H1 (cell line): ENCODE measurements around the gene SOCS3. TPM values are rescaled to one million over a fixed set of nuclear protein-coding genes. Genes with fewer than 3 reads are reported as not detected.

Experiments
- polyA plus RNA-seq, 7 experiments: library from polyadenylated mRNA; depleted of rRNA in 3 of 7; stranded (reverse) in 5 of 7; unstranded in 2 of 7; fragments of >200 nt in 5 of 7; fragments of 200-250 nt in 2 of 7; gene quantifications; 1 replicate in 5 of 7; 2 replicates in 1 of 7; 4 replicates in 1 of 7; pipeline versions ENCODE4 v1.2.1 to v1.2.3, GENCODE V29; 2011 to 2013; ENCODE audit warnings: missing spikeins in 2 of 7, mixed read lengths in 2 of 7
- total RNA-seq: library from RNA; stranded (reverse); fragmentation: NEBNext Ultra II Directional; extraction: Animal tissue kit (Norgen Biotek cat#: 25700); gene quantifications from 2 replicates; pipeline ENCODE4 v1.2.1, GENCODE V29; 2021
- TF ChIP-seq, protein P1 (sequence below): fragments of 300-600 bp; sonication (generic); IDR thresholded peaks from 2 replicates; pipeline ENCODE4 v1.7.1; 2012; ENCODE audit warnings: low read length, moderate library complexity, mild to moderate bottlenecking, inconsistent platforms; ENCODE audit not compliant: insufficient replicate concordance

SOCS3 gene
- total and polyA plus RNA-seq, 2 of the 8 experiments (the other 6 are each of a cell fraction or from before 2014, with no cell fraction given): 10.1 to 47.9 TPM

DNA sequence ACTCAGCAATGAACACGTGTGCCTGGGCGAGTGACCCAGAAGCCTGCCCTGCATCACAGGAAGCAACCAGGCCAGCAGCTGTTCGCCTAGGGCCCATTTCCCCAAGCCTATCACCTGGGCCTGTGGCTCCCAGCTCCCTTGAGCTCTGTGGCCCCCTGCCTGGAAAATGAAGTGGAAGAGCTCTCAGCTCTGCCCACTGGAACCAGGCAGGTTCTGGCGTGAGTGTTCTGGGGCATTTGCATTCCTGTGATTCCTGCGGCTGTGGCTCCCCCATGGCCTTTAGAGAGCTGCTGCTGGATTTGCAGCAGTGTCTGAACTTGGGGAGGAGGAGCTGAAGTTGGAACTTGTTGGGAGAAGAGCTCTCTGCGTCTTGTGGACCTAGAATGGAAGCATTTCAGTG, 41.4 kb upstream of the SOCS3 start (continued):
- TF ChIP-seq, protein P1, sequence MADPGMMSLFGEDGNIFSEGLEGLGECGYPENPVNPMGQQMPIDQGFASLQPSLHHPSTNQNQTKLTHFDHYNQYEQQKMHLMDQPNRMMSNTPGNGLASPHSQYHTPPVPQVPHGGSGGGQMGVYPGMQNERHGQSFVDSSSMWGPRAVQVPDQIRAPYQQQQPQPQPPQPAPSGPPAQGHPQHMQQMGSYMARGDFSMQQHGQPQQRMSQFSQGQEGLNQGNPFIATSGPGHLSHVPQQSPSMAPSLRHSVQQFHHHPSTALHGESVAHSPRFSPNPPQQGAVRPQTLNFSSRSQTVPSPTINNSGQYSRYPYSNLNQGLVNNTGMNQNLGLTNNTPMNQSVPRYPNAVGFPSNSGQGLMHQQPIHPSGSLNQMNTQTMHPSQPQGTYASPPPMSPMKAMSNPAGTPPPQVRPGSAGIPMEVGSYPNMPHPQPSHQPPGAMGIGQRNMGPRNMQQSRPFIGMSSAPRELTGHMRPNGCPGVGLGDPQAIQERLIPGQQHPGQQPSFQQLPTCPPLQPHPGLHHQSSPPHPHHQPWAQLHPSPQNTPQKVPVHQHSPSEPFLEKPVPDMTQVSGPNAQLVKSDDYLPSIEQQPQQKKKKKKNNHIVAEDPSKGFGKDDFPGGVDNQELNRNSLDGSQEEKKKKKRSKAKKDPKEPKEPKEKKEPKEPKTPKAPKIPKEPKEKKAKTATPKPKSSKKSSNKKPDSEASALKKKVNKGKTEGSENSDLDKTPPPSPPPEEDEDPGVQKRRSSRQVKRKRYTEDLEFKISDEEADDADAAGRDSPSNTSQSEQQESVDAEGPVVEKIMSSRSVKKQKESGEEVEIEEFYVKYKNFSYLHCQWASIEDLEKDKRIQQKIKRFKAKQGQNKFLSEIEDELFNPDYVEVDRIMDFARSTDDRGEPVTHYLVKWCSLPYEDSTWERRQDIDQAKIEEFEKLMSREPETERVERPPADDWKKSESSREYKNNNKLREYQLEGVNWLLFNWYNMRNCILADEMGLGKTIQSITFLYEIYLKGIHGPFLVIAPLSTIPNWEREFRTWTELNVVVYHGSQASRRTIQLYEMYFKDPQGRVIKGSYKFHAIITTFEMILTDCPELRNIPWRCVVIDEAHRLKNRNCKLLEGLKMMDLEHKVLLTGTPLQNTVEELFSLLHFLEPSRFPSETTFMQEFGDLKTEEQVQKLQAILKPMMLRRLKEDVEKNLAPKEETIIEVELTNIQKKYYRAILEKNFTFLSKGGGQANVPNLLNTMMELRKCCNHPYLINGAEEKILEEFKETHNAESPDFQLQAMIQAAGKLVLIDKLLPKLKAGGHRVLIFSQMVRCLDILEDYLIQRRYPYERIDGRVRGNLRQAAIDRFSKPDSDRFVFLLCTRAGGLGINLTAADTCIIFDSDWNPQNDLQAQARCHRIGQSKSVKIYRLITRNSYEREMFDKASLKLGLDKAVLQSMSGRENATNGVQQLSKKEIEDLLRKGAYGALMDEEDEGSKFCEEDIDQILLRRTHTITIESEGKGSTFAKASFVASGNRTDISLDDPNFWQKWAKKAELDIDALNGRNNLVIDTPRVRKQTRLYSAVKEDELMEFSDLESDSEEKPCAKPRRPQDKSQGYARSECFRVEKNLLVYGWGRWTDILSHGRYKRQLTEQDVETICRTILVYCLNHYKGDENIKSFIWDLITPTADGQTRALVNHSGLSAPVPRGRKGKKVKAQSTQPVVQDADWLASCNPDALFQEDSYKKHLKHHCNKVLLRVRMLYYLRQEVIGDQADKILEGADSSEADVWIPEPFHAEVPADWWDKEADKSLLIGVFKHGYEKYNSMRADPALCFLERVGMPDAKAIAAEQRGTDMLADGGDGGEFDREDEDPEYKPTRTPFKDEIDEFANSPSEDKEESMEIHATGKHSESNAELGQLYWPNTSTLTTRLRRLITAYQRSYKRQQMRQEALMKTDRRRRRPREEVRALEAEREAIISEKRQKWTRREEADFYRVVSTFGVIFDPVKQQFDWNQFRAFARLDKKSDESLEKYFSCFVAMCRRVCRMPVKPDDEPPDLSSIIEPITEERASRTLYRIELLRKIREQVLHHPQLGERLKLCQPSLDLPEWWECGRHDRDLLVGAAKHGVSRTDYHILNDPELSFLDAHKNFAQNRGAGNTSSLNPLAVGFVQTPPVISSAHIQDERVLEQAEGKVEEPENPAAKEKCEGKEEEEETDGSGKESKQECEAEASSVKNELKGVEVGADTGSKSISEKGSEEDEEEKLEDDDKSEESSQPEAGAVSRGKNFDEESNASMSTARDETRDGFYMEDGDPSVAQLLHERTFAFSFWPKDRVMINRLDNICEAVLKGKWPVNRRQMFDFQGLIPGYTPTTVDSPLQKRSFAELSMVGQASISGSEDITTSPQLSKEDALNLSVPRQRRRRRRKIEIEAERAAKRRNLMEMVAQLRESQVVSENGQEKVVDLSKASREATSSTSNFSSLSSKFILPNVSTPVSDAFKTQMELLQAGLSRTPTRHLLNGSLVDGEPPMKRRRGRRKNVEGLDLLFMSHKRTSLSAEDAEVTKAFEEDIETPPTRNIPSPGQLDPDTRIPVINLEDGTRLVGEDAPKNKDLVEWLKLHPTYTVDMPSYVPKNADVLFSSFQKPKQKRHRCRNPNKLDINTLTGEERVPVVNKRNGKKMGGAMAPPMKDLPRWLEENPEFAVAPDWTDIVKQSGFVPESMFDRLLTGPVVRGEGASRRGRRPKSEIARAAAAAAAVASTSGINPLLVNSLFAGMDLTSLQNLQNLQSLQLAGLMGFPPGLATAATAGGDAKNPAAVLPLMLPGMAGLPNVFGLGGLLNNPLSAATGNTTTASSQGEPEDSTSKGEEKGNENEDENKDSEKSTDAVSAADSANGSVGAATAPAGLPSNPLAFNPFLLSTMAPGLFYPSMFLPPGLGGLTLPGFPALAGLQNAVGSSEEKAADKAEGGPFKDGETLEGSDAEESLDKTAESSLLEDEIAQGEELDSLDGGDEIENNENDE: no peak
- TF ChIP-seq, all 59 proteins: peak for 0
